EL (cell line): ENCODE results near the gene RIC3.

ENCODE experiments used
- DNase-seq: peaks from one replicate; pipeline ENCODE4 v3.0.0-alpha.2; 2016

RIC3 gene

DNA sequence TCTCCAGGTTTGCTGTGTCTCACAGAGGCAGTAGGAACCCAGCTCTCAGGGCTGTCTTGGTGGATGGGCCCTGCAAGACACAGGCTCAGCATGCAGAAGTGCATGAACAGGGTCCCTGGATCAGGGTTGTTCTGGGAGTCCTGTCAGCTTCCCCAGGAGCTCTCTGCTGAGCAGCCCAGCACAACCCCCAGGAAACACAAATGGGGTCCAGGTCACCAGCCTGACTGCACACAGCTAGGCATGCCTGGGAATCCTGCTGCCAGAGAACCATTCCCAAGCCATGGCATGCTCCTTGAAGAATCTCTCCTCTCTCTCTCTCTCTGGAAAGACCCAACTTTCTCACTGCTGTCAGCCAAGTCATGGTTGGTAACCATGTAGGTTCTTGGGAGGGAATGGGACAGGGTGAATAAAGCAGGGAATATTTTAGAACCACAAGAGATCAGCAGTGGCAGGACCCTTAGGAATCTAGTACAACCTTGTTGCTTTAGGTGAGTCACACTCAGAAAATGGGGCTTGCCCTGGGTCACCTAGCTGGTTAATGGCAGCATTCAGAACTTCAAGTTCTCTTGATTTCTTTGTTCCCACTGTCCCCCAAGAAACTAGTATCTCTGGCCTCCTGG is 66.4 kb downstream of the RIC3 start:
- no peak for DNase-seq

DNA sequence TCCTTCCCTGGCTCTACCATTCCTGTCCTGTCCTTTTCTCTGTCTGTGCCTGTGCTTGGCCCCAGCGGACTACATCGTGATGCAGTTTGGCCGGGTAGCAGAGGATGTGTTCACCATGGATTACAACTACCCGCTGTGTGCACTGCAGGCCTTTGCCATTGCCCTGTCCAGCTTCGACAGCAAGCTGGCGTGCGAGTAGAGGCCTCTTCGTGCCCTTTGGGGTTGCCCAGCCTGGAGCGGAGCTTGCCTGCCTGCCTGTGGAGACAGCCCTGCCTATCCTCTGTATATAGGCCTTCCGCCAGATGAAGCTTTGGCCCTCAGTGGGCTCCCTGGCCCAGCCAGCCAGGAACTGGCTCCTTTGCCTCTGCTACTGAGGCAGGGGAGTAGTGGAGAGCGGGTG is 67.4 kb downstream of the RIC3 start:
- DNase-seq = no peak

DNA sequence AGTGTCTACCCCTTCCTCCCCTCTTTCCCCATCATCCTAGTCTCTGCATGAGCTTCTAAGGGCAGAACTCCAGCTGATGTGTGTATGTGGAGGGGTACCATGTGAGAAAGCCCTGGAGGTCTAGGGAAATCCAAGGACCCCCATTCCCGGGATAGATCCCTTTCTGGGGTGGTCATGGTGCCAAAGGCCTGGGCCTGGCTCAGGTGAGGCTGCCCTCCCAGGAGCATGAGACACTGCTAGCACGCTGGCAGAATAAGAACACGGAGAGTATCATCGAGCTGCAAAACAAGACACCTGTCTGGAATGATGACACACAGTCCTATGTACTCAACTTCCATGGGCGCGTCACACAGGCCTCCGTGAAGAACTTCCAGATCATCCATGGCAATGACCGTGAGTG is 68.2 kb downstream of the RIC3 start:
- DNase-seq = no peak

DNA sequence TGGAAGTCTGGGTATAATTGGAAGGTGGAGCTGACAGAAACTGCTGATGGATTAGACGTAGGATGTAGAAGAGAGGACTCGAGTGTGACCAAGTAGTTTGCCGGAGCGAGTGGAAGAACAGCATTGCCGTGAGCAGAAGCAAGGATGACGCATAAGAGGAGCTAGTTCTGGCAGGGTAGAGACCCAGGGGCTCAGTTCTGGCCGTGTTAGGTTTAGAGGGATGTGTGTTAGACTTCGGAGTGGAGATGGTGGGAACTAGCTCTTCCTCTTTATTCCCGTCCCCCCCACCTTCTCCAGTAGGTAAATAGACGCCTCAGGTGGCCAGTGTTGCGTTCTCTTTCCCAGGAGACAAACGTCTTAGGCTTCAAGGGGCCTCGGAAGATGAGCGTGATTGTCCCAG is 68.7 kb downstream of the RIC3 start:
- DNase-seq = no peak

DNA sequence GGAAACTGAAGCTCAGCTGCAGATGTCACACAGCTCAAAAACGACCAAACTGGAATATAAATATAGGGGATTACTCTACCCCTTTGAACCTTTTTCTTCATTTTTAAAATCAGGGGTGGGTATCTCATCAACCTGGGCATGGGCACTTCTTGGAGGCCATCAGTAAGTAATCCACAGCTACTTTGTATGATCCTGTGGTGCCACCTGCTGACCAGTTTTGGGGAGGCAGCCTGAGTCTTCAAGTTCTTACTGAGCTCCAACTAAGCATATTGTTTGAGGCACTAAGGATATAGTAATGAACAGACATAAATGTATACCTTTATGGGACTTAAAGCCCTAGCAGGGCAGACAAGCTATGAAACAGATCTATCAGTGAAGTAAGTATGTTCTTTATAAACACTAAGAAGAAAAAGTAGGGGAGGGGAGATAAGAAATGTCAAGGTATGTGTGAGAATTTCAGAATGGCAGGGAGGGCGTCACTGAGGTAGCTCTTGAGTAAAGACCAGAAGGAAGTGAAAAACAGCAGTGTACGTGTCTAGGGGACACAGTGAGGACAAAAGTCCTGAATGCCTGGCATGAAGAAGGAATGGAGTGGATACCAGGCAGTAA is 69.4 kb downstream of the RIC3 start:
- DNase-seq = peak; percentile 80

DNA sequence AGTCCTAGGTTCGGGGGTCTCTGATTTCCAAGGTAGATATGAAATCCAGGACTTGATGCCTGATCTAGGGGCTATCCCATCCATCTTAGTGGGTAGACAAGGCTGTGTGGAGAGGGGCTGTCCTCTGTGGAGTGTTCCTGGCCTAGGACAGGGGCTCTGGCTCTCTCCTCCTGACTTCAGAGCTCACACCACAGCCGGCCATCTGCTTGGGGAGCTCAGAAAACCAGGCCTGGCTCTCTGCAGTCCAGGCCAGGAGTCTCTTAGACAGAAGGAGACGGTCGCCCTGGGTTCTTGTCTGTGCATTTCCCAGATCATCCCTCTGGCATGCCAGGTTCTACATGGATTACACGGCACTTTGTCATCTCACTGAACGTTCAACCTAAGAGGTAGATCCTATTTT is 69.9 kb downstream of the RIC3 start:
- peak; percentile 37 for DNase-seq

DNA sequence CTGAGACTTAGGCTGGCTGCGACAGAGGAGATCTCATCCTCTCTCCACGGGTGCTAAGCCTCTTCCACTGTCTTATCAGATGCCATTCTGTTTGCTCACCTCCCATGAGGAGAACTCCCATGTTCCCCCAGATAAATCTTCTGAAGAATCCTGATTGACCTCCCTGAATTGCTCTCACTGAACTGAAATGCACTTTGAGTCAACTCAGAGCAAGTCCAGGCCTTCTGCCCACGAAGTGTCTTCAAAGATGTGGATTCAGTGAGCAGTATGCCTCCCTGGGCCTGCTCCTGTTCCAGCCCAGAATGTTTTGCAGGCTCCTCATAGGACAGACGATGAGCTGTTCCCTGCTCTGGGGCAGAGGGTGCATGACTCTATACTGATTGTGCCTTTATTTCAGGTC is 70.5 kb downstream of the RIC3 start:
- peak; percentile 80 for DNase-seq

DNA sequence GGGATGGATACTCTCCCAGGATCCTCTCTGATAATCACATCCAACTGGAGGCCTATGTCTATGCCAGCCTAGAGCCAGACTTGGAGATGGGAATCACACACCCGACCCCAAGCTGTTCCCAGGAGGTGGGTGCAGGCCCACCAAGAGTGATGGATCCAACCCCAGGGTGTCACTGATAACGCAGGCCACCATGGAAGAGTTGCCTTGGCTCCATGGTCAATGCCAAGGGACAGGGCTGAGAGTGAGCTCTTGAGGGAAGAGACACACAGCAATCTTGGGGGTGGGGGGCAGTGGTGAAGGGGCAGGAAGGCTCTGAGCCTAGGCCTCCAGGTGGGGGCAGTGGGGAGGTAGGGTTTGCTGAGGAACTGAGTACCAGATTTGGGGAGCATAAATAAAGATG is 70.9 kb downstream of the RIC3 start:
- no peak for DNase-seq

DNA sequence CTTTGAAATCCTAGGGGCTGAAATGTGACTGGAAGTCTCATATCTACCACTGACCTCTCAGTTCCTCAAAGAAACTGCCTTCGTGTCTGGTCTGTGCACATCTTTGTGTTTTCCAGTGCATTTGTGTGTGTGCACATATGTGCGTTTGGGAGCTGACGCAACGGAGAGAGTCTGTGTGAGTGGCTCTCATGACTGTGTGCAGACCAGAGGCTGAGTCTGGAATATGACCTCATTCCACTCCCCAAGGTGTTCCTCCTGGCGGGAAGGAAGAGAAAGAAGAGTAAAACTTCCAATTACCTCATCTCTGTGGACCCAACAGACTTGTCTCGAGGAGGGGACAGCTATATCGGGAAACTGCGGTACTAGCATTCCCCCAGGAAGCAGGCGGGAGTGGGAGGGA is 71.4 kb downstream of the RIC3 start:
- no peak for DNase-seq

DNA sequence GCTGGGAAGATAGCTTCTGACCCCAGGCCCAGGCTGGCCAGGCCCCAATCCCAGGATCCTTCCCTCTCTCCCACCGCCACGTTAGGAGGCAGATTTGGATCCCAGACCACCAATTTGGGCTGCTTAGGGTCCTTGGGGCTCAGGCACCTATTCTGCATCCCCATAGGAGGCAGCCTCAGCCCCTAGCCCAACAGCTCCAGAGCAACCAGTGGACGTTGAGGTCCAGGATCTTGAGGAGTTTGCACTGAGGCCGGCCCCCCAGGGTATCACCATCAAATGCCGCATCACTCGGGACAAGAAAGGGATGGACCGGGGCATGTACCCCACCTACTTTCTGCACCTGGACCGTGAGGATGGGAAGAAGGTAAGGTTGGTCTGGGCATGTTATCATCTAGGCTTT is 71.8 kb downstream of the RIC3 start:
- DNase-seq = no peak

DNA sequence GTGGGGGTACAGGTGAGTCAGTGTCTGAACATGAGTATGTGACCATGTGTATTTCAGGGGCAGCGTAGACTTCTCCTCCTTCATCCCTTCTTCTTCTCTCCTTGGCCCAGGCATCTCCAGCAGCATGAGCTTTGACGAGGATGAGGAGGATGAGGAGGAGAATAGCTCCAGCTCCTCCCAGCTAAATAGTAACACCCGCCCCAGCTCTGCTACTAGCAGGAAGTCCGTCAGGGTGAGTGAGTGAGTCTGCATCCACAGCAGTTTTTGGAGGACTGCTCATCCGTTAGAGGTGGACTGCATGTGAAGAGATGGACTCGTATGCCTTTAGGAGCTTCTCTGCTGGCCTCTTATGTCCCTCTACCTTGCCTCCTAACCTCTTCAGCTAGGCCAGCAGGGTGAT is 72.2 kb downstream of the RIC3 start:
- no peak for DNase-seq

DNA sequence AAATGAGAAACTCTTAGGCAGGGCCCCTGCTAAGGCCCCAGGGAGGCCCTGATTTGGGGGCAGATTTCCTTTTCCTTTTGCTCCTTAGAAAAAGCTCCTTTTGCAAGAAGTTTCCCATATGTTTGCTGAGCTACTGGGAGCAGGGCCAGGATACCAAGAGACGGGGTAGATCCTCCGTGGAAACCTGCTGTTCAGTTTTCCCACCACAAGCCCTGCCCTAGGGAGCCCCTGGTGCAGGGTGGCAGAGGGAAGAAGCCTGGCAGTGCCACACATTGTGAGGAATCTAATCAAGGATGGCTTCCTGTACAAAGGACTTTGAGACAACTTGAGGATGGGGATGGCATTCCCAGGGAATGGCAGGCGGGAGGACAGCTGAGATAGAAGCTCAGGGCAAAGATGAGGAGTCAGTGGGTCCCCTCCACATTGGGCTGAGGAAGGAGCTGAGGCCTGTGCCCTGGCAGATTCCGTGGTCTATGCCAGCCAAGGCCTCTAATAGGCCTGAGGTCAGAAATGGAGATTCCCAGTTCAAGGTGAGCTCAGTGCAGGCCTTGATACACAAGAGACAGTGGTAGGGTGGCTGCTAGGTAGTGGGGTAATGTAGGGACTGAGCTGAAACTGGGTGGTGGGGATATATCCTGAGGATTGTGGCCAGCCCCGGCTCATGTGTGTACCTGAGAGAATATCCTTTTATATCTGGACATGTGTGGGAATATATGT is 72.9 kb downstream of the RIC3 start:
- DNase-seq = no peak

DNA sequence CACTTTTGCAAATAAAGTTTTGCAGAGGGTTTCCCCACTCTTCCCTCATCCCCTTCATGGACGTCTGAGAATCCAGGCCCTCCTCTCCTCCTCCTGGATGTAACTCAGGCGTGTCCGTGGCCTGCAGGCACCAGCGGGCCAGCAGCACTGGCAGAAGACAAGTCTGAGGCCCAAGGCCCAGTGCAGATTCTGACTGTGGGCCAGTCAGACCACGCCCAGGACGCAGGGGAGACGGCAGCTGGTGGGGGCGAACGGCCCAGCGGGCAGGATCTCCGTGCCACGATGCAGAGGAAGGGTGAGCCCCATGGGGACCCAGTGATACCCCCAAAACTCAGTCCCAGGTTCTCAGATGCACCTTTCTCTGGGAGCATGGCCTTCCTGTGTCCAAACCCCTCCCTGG is 73.5 kb downstream of the RIC3 start:
- no peak for DNase-seq

DNA sequence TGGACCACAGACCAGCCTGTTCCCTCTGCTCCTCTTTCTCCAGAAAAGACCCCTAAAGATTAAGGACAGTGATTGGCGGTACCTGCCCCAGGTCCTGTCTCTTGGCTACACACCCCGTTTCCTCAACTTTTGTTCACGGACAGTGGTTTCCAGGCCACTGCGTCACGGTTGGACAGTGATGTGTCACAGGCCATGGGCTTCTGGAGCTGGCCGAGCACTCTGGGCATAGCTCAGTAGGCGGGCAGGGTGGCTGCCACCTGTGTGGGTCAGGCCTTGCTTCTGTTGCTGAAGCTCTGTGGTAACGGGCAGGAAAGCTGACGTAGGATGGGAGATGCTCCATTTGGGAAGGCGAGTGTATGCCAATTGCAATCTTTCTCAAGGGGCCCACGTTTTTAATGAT is 74.2 kb downstream of the RIC3 start:
- DNase-seq = no peak

DNA sequence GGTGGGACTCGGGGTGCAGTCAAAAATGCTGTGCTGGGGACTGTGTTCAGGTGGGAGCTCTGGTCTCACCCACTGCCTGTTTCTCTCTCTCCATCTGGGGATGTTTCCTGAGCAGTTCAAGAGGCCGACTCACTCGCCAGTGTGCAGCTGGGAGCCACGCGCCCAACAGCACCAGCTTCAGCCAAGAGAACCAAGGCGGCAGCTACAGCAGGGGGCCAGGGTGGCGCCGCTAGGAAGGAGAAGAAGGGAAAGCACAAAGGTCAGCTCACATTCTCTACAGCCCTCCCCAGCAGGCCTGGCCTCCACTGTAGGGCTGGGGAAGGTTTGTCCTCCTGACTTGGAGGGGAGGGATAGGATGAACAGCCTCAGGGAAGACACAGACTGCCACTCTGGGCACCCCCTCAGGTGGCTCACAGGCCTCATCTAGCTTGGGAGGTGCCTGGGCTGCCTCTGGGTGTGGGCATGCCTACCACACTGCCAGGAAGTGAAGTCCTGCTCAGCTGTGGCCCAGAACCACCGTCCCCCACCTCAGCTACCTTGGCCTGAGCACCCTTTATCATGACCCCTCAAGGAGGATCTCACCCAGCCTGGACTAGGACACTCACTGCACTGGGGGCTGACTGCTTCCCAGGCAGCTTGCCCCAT is 74.8 kb downstream of the RIC3 start:
- DNase-seq = no peak

DNA sequence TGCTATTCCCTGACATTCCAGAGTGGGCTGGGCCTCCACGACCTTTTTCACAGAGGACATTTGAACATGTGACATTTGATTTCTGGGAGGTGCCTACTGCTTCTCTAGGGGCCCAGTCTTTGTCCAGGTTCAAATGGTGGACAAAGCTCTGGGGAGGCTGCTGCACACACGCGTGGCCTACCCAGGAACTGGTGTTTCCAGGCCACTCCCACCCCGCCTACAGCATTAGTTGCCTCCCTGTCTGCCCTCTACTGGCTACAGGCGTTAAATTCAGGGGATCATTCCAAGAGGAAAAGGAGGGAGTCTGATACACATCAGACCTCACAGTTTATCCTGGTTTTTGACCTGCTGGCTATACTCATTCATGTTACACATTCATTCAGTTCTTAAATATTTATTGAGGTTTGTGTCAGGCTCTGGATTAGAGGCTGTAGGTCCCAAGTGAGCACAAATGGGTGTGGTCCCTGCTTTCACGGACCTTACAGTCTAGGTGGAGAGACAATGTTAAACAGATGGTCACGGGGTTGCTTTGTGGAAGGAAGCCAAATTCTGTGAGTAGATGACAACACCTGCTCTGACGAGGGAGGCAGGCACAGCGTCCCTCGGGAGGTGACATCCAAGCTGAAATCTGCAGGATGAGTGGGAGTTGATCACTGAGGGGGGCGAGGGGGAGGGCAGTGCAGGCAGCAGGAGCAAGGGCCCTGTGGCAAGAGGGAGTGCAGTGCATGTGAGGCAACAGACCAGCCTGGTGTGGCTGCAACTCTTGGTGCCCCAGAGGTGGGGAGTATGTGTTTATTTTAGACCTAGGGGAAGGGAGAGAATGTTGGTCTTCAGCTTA is 76.0 kb downstream of the RIC3 start:
- peak; percentile 74 for DNase-seq

DNA sequence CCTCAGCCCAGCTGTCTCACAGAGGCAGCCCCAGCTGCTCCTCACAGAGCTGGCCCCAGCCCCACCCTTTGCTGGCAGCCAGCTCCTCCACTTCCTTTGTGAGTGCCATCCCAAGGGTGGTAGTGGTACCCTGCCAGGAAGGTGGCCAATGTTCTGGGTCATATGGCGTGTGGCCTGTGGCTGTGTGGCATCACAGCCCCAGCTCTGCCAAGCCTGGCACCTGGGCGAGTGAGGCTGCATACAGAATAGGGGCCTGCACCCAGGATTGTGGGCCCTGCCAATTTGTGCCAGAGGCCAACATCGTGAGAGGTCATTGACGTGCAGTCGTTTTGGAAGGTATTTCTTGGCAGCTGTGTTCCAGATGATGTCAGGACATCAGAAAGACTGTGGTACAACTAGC is 77.1 kb downstream of the RIC3 start:
- DNase-seq = no peak

DNA sequence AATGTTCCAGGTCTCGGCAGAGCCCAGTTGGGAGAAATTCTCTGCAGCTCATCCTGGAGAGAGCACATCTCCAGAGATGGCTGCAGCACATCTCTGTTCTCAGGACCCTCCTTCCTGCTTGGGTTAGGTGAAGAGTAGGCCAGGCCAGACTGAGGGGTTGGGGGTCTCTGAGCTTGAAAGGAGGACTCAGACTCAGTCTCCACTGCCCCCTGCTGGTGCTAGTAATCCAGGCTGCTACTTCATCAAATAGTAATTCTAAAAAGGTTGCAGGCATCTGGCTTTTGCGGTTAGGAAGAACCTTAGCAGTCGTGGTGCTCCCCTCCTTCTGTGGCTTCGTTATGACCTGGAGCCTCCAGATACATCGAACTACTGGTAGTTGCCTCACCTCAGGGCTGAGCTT is 78.1 kb downstream of the RIC3 start:
- DNase-seq = peak; percentile 31

DNA sequence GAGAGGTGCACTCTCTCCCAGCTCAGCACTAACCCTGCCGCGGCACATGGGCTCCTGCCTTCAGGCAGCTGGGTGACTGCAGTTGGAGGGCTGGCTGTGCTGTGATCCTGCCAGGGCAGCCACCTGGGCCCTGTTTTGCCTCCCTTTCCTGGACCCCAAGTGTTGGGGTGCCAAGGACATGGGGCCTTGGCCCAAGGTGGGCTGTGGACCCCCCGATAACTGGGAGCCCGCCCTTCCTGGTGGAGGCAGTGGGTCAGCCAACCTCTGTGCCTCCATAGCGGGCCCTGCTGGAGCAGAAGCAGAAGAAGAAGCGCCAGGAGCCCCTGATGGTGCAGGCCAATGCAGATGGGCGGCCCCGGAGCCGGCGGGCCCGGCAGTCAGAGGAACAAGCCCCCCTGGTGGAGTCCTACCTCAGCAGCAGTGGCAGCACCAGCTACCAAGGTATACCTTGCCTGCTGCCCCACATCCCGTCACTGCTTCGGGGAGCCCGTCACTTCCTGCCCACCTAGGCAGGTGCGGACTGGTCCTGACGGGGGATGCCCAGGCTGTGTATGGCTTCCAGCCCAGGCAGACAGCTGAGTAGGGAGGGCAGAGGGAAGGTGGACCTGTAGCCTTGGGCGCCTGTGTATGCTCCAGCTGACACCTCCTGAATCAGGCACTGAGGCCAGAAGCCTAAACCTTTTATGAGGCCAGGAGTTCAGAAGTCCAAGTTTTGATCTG is 78.9 kb downstream of the RIC3 start:
- DNase-seq = no peak

DNA sequence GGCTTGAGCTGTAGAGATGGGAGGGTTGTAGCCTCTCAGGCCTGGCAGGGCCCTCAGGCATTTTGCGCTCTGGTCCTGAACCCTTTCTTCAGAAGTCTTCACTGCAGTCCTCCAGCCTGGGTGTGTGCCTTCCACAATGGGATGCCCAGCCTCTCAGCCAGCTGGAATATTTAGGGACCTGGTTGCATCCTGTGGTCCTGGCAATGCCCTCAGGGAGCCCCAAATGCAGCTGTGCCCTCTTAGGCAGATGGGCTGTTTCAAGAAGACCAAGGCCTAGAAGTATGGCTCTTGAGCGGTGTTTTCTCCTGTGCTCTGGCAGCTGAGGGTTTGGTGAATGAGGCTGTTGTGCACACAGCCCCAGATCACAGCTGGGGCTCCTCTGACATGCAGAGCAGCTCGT is 81.1 kb downstream of the RIC3 start:
- DNase-seq = no peak

DNA sequence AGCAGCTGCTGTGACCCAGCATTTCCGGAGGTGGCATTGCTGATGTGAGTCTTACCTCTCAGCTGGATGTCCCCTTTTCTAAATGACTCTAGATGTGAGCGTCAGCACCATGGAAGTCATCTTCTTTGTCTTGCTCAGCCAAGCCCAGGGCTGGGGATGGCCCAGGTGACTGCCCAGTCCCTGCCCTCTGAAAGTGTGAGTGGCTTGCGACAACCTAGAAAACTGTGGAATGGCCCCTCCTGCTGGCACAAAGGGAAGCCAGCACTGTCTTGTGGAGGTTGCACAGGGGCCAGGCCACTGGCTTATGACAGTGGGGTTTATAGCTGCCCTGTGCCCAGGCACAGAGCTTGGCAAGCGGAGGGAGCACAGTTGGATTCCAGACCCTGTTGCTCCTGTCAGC is 81.6 kb downstream of the RIC3 start:
- no peak for DNase-seq

DNA sequence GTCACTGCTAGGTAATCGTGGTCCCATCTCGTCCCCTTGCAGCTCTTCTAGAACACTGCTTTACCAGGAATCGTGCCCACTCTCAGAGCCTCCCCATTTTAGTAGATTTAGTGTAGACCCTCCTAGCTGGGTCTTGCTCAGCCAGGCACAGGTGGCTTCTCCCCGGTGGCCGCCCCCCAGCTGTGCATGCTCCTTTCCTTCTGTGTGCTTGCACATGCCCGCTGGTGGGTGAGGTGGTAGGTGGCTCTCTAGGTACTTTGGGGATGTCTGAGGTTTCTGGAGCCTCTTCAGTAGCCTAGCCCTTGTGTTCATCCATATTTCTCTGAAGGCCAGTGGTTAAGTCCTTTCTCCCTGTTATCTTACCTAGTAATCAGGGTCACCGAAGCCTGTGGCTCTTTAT is 82.3 kb downstream of the RIC3 start:
- DNase-seq = no peak
